ENCODE results near the gene ARF1. TPM values are rescaled to one million over a fixed set of nuclear protein-coding genes. Genes with fewer than 3 reads are reported as not detected.

Gene ARF1
- total and polyA plus RNA-seq, 2 donors (not counting 1 experiment from before 2014, with no cell fraction given): 193 to 389 TPM

DNA sequence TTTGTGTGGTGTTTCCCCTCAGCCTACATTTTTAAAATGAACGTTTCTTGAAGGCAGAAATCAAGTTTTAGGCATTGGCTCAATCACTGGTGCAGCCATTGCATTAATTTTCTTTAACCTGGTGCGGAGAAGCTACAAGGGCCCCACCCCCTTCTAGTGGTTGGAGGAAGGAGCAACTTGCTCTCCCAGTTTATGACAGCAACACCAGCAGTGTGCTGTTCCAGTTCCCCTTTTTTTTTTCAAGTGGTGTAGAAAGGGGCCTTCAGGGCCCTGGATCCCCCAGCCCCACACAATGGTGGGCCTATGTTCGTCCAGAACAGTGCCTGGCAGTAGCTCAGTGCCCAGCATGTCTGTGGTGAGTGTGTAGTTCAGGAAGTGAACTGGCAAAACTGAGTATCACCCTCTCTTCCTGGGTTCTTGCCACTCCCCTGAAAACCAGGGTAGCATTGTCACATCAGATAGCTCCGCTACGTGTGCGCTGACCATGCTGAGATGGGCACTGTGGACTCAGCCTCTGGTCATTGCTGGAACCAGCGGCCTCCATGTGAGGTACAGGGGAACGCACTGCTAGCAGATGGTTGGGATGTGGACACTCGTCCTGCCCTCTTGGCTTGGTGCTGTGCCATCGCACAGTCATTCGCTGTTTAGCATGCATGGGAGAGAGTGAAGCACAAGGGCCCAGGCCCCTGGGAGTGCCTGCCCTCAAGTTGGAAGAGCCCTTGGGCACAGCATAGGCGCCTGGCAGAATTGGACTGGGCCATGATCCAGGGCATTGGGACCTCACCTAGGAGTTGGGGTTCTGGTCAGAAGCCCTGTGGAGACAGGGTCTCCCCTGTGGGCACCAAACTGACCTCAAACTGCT lies 7.2 kb downstream of the ARF1 start:
- H3K9me3 Mint-ChIP-seq (ENCODE audit: insufficient read depth): peaks cover 3% of the 10 kb centered on the region
- peaks cover 100% of the 10 kb centered on the region for H3K79me2 ChIP-seq (ENCODE audit: control insufficient read depth, insufficient read depth, low read length)

DNA sequence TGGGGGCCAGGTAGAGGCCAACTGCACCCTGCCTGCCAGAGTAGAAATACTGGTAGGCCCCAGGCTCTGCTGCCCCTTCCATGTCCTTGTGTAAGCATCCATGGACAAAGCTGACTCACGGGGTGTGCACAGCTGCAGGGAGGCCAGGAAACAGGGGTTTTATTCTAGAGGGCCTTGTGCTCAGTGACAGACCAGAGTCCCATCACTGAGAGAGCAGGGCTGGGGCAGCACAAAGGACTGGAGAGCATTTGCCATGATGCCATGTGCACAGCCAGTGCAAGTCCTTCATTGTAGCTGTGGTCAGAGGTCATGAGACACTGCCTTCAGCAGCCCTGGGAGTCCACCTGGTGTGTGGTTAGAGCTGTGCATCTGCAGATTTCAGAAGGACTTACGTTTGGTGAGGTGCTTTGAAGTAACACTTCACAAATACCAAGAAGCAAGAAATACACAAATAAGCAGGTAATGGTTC lies 8.1 kb downstream of the ARF1 start:
- H3K4me3 Mint-ChIP-seq: peak overlapping the region; percentile 39
- ATAC-seq (ENCODE audit: low read depth): no peak

More for the DNA sequence above, 7.2 kb downstream of the ARF1 start:
- Histone ChIP-seq H4K20me1 (ENCODE audit: control insufficient read depth, insufficient read depth, low read length, poor library complexity, severe bottlenecking) (peaks cover 98% of the 10 kb centered on the region), H2AFZ (ENCODE audit: insufficient read depth, low read depth, low read length, poor library complexity, severe bottlenecking) (no peak overlapping the region), H3K4me1 (ENCODE audit: control insufficient read depth in 2 of 2, insufficient read depth in 2 of 2, low read length in 2 of 2) (peaks cover 68 to 74% of the 10 kb centered on the region in 2 donors), H3K27me3 (replicated peaks in 1 of 4; ENCODE audit: control extremely low read depth in 1 of 4, control insufficient read depth in 3 of 4, insufficient read depth in 4 of 4, low read length in 3 of 4) (no peaks in the 10 kb centered on the region), H3K9ac (ENCODE audit: low read length) (no peak overlapping the region), H3K27ac (ENCODE audit: low read length in 2 of 2) (peak overlapping the region; percentile 11 to 28), H3K36me3 (replicated peaks in 1 of 2; ENCODE audit: control extremely low read depth in 1 of 2, control insufficient read depth in 1 of 2, extremely low read depth in 1 of 2, insufficient read depth in 2 of 2, low read length in 1 of 2) (peaks cover 0 to 25% of the 10 kb centered on the region in 2 experiments), H3K9me3 (ENCODE audit: control extremely low read depth in 1 of 3, control insufficient read depth in 2 of 3, insufficient read depth in 1 of 3, low read length in 2 of 3) (peaks cover 0 to 14% (median 8%) of the 10 kb centered on the region in 3 donors), H3K4me2 (replicated peaks; ENCODE audit: low read depth, low read length, poor library complexity, severe bottlenecking) (peak overlapping the region; percentile 49), H3K4me3 (ENCODE audit: control extremely low read depth in 1 of 5, extremely low read depth in 1 of 5, insufficient read depth in 1 of 5, low read depth in 2 of 5, low read length in 4 of 5) (no peak overlapping the region)
- H3K27ac Mint-ChIP-seq: peak overlapping the region; percentile 15
- 90% methylated on average over 9 of the region's 12 CpGs for WGBS (ENCODE audit: insufficient coverage)
- intact Hi-C loops (cut with micrococcal nuclease): no loop called here
- peaks cover 77% of the 10 kb centered on the region for H3K4me1 Mint-ChIP-seq
- DNase-seq (peak; percentile 49), ATAC-seq (ENCODE audit: low read depth) (peak; percentile 65)
- ChIA-PET CTCF (interaction anchor here (1.3 kb wide), 1 partner anchor 10 kb away, joined by 3 read pairs; no protein-coding TSS in a partner anchor), POLR2A (interaction anchor here (0.7 kb wide), 1 partner anchor 59 kb away, joined by 3 read pairs; no protein-coding TSS in a partner anchor)
- H3K4me3 Mint-ChIP-seq: peak overlapping the region; percentile 69
- no peak for TF ChIP-seq EZH2 (IDR thresholded peaks at IDR 0.05; ENCODE audit: borderline replicate concordance, insufficient read depth, low read depth, low read length, poor library complexity, severe bottlenecking)
- H3K27me3 Mint-ChIP-seq: no peaks in the 10 kb centered on the region

More for the DNA sequence above, 8.1 kb downstream of the ARF1 start:
- H3K27me3 Mint-ChIP-seq: no peaks in the 10 kb centered on the region
- peaks cover 100% of the 10 kb centered on the region for H3K79me2 ChIP-seq (ENCODE audit: control insufficient read depth, insufficient read depth, low read length)
- peak overlapping the region; percentile 49 for H3K4me2 ChIP-seq (replicated peaks; ENCODE audit: low read depth, low read length, poor library complexity, severe bottlenecking)
- intact Hi-C loops (cut with micrococcal nuclease): no loop called here
- H3K27ac Mint-ChIP-seq: peak overlapping the region; percentile 20
- H3K4me3 ChIP-seq (ENCODE audit: control extremely low read depth in 1 of 5, extremely low read depth in 1 of 5, insufficient read depth in 1 of 5, low read depth in 2 of 5, low read length in 4 of 5): peak overlapping the region in 1 of 5 experiments; percentile 9
- peaks cover 0 to 23% (median 8%) of the 10 kb centered on the region in 3 donors for H3K9me3 ChIP-seq (ENCODE audit: control extremely low read depth in 1 of 3, control insufficient read depth in 2 of 3, insufficient read depth in 1 of 3, low read length in 2 of 3)
- no peak overlapping the region for H2AFZ ChIP-seq (ENCODE audit: insufficient read depth, low read depth, low read length, poor library complexity, severe bottlenecking)
- H3K4me1 ChIP-seq (ENCODE audit: control insufficient read depth in 2 of 2, insufficient read depth in 2 of 2, low read length in 2 of 2): peaks cover 59 to 65% of the 10 kb centered on the region in 2 donors
- no peak for DNase-seq
- H3K27ac ChIP-seq (ENCODE audit: low read length in 2 of 2): peak overlapping the region in 1 of 2 donors; percentile 28
- peaks cover 74% of the 10 kb centered on the region for H3K4me1 Mint-ChIP-seq
- 23% methylated on average over 1 of the region's 2 CpGs for WGBS (ENCODE audit: insufficient coverage)
- H3K9ac ChIP-seq (ENCODE audit: low read length): no peak overlapping the region
- H4K20me1 ChIP-seq (ENCODE audit: control insufficient read depth, insufficient read depth, low read length, poor library complexity, severe bottlenecking): peaks cover 98% of the 10 kb centered on the region
- ChIA-PET POLR2A (no interaction called here), CTCF (interaction anchor here (1.3 kb wide), 1 partner anchor 10 kb away, joined by 3 read pairs; no protein-coding TSS in a partner anchor)
- no peaks in the 10 kb centered on the region for H3K27me3 ChIP-seq (replicated peaks in 1 of 4; ENCODE audit: control extremely low read depth in 1 of 4, control insufficient read depth in 3 of 4, insufficient read depth in 4 of 4, low read length in 3 of 4)
- H3K9me3 Mint-ChIP-seq (ENCODE audit: insufficient read depth): peaks cover 4% of the 10 kb centered on the region
- TF ChIP-seq, protein P1, sequence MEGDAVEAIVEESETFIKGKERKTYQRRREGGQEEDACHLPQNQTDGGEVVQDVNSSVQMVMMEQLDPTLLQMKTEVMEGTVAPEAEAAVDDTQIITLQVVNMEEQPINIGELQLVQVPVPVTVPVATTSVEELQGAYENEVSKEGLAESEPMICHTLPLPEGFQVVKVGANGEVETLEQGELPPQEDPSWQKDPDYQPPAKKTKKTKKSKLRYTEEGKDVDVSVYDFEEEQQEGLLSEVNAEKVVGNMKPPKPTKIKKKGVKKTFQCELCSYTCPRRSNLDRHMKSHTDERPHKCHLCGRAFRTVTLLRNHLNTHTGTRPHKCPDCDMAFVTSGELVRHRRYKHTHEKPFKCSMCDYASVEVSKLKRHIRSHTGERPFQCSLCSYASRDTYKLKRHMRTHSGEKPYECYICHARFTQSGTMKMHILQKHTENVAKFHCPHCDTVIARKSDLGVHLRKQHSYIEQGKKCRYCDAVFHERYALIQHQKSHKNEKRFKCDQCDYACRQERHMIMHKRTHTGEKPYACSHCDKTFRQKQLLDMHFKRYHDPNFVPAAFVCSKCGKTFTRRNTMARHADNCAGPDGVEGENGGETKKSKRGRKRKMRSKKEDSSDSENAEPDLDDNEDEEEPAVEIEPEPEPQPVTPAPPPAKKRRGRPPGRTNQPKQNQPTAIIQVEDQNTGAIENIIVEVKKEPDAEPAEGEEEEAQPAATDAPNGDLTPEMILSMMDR (IDR thresholded peaks at IDR 0.05): no peak
- peaks cover 0 to 28% of the 10 kb centered on the region in 2 experiments for H3K36me3 ChIP-seq (replicated peaks in 1 of 2; ENCODE audit: control extremely low read depth in 1 of 2, control insufficient read depth in 1 of 2, extremely low read depth in 1 of 2, insufficient read depth in 2 of 2, low read length in 1 of 2)

All from B cell (primary cell).